ENCODE results near the gene SORCS3. TPM values are rescaled to one million over a fixed set of nuclear protein-coding genes. Genes with fewer than 3 reads are reported as not detected.

SORCS3 gene
- total and polyA plus RNA-seq, 9 of the 15 experiments (the other 6 are each of a cell fraction or from before 2014, with no cell fraction given): not detected

GRCh38 chr10:104690101-104690500, 49.0 kb downstream of the SORCS3 start (continued):
- no peak for TF ChIP-seq ZBTB34 (CRISPR knock-in tag; IDR thresholded peaks at IDR 0.05)
- TF ChIP-seq PML (IDR thresholded peaks at IDR 0.05; ENCODE audit: low read length): no peak
- no peak for TF ChIP-seq ZNF76 (CRISPR knock-in tag; IDR thresholded peaks at IDR 0.05; ENCODE audit: borderline replicate concordance)
- TF ChIP-seq TEAD2 (tag; IDR thresholded peaks at IDR 0.05): no peak
- TF ChIP-seq MTF1 (CRISPR knock-in tag; IDR thresholded peaks at IDR 0.05; ENCODE audit: borderline replicate concordance): no peak
- TF ChIP-seq SMARCB1 (IDR thresholded peaks at IDR 0.05; ENCODE audit: insufficient read length, low read depth): no peak

- DNase-seq (ENCODE audit: extremely low read depth in 1 of 4, low spot score in 3 of 4) (no peak), ATAC-seq (no peak), FAIRE-seq (no peak)
- POLR2A ChIA-PET: no interaction called here
- TF ChIP-seq ZNF324 (CRISPR knock-in tag; IDR thresholded peaks at IDR 0.05) (no peak), RFX1 (IDR thresholded peaks at IDR 0.05) (0 out of 2 replicates have a peak, but pooled peaks have one; percentile 7)
- CTCF ChIA-PET (ENCODE audit: low intra/inter-chr PET ratio): no interaction called here
- Histone ChIP-seq H3K36me3 (ENCODE audit: control insufficient read depth, insufficient read depth, low read length) (no peaks in the 10 kb centered on the region), H3K4me2 (ENCODE audit: insufficient read depth, low read length) (no peak overlapping the region), H3K4me3 (no peak overlapping the region), H4K20me1 (replicated peaks; ENCODE audit: control insufficient read depth, insufficient read depth, low read length) (no peaks in the 10 kb centered on the region), H3K4me1 (replicated peaks in 1 of 2; ENCODE audit: control insufficient read depth in 2 of 2, insufficient read depth in 2 of 2, low read length in 2 of 2) (no peaks in the 10 kb centered on the region), H3K9ac (ENCODE audit: insufficient read depth in 1 of 2, low read depth in 2 of 2, low read length in 2 of 2) (no peak overlapping the region), H3K9me3 (replicated peaks; ENCODE audit: control insufficient read depth, insufficient read depth, low read depth, low read length) (no peaks in the 10 kb centered on the region), H2AFZ (ENCODE audit: low read depth, low read length) (no peak overlapping the region), H3K9me1 (ENCODE audit: control insufficient read depth, insufficient read depth, low read length) (no peaks in the 10 kb centered on the region), H3K27ac (ENCODE audit: extremely low read depth, low read depth, low read length) (no peak overlapping the region), H3K27me3 (ENCODE audit: control insufficient read depth in 2 of 2, insufficient read depth in 2 of 2, low read length in 2 of 2) (no peaks in the 10 kb centered on the region), H3K79me2 (ENCODE audit: control insufficient read depth, insufficient read depth, low read length) (no peaks in the 10 kb centered on the region)
- BruUV-seq (replicated peaks): no TSS peak
- intact Hi-C loops (cut with micrococcal nuclease) (no loop called here), in situ Hi-C loops (cut with MboI) (no loop called here)
- WGBS (ENCODE audit: insufficient coverage, low coverage, missing lambda C conversion rate): 0% methylated on average over 1 of the region's 1 CpG
Observed at GRCh38 chr10:104690959-104691358, 49.9 kb downstream of the SORCS3 start.

Data from K562 (cell line).